HFF-Myc (cell line): ENCODE measurements around the gene PRTFDC1.
"Not testable (repeated sequence)": the region's sequence is repeated elsewhere in the genome, so short reads cannot be mapped to it uniquely, and the experiment has no call there.

Experiments used
- DNase-seq: peaks from one replicate; pipeline ENCODE4 v3.0.0-alpha.2; 2011; ENCODE audit warnings: low read depth; ENCODE audit errors: extremely low read depth
- H3K4me3 ChIP-seq: replicated peaks from 2 replicates; pipeline ENCODE4 v1.5.1; 2011; ENCODE audit warnings: low read depth, mild to moderate bottlenecking, control low read depth, low read length
- CTCF ChIP-seq: IDR thresholded peaks from 2 replicates; pipeline ENCODE4 v1.5.1; 2012; ENCODE audit warnings: mild to moderate bottlenecking, low read depth, low read length, control low read depth; ENCODE audit errors: missing control alignments

Gene PRTFDC1

GRCh38 chr10:24981161-24981710, 28.8 kb upstream of the PRTFDC1 start:
- TF ChIP-seq CTCF, result no peak
- no peak overlapping the region for H3K4me3 ChIP-seq
- no peak for DNase-seq

GRCh38 chr10:24979685-24980084, 27.3 kb upstream of the PRTFDC1 start:
- DNase-seq, result no peak
- no peak overlapping the region for H3K4me3 ChIP-seq
- no peak for TF ChIP-seq CTCF

- no peak for DNase-seq
- TF ChIP-seq CTCF, result no peak
- H3K4me3 ChIP-seq, result no peak overlapping the region
Observed at GRCh38 chr10:24974976-24975375, 22.6 kb upstream of the PRTFDC1 start.

- no peak overlapping the region for H3K4me3 ChIP-seq
- no peak for TF ChIP-seq CTCF
Observed at GRCh38 chr10:24973163-24973562, 20.8 kb upstream of the PRTFDC1 start.

GRCh38 chr10:24971374-24971773, 19.0 kb upstream of the PRTFDC1 start:
- no peak for TF ChIP-seq CTCF
- DNase-seq, result no peak
- no peak overlapping the region for H3K4me3 ChIP-seq

More at GRCh38 chr10:24973163-24973562, 20.8 kb upstream of the PRTFDC1 start:
- no peak for DNase-seq

- H3K4me3 ChIP-seq, result no peak overlapping the region
- no peak for DNase-seq
- no peak for TF ChIP-seq CTCF
Observed at GRCh38 chr10:24969841-24970281, 17.5 kb upstream of the PRTFDC1 start.

- not testable (repeated sequence) for H3K4me3 ChIP-seq, DNase-seq
Observed at GRCh38 chr10:24968951-24969350, 16.5 kb upstream of the PRTFDC1 start.
